ENCODE data around the gene TMA7B. TPM values are rescaled to one million over a fixed set of nuclear protein-coding genes. Genes with fewer than 3 reads are reported as not detected.

The TMA7B gene
- not detected for polyA plus RNA-seq (2012; ENCODE audit: insufficient read depth, insufficient read length, low read depth)

DNA sequence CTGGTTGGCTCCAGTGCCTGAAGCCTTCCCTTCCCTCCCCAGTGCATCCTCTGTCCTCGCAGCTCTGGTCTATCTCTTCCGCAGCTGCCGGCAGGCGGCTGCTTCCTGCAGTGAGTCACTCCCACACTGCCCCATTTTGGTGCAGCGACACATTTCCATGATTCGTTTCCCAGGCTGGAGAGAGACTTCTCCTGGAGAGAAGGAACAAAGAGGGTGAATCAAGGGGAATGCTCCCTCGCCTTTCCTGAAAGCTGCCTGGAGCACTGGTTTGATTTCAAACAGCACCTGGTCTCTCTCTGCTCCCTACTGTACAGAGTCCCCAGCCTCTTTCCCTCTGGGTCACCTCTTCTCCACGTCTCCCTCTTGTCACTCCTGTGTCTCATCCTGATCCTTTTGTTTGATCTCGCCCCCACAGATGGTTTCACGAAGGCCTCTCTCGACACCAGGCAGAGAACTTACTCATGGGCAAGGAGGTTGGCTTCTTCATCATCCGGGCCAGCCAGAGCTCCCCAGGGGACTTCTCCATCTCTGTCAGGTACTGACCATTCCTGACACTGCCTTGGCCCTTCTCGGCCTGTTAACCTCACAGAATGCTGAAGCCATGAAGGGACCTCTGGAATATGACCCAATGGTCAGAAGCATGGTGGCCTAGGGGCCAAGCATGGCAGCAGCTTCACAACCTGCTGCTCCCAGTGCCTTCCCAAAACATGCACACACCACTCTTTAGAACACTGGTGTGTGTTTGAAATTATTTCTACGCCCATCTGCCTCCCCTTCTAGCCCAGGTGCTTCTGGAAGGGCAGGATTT, at the start of gene TMA7B:
Gene TMA7B (plus strand): TSS at position 758 of the 808 bp plus-strand sequence. CDS start 3,978 bp downstream, outside the sequence.
- H3K9me3 ChIP-seq, result no peaks in the 10 kb centered on the region
- DNase-seq, result peak; percentile 79
- TF ChIP-seq, protein P1, sequence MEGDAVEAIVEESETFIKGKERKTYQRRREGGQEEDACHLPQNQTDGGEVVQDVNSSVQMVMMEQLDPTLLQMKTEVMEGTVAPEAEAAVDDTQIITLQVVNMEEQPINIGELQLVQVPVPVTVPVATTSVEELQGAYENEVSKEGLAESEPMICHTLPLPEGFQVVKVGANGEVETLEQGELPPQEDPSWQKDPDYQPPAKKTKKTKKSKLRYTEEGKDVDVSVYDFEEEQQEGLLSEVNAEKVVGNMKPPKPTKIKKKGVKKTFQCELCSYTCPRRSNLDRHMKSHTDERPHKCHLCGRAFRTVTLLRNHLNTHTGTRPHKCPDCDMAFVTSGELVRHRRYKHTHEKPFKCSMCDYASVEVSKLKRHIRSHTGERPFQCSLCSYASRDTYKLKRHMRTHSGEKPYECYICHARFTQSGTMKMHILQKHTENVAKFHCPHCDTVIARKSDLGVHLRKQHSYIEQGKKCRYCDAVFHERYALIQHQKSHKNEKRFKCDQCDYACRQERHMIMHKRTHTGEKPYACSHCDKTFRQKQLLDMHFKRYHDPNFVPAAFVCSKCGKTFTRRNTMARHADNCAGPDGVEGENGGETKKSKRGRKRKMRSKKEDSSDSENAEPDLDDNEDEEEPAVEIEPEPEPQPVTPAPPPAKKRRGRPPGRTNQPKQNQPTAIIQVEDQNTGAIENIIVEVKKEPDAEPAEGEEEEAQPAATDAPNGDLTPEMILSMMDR (IDR thresholded peaks at IDR 0.05; ENCODE audit: low read depth, low read length), result peak; percentile 65
- peaks cover 6% of the 10 kb centered on the region for H3K4me1 ChIP-seq
- no peak within 1 kb of the TSS for H3K4me3 ChIP-seq (ENCODE audit: low read depth, low read length)
- no peaks in the 10 kb centered on the region for H3K27me3 ChIP-seq
- no peaks in the 10 kb centered on the region for H3K36me3 ChIP-seq

DNA sequence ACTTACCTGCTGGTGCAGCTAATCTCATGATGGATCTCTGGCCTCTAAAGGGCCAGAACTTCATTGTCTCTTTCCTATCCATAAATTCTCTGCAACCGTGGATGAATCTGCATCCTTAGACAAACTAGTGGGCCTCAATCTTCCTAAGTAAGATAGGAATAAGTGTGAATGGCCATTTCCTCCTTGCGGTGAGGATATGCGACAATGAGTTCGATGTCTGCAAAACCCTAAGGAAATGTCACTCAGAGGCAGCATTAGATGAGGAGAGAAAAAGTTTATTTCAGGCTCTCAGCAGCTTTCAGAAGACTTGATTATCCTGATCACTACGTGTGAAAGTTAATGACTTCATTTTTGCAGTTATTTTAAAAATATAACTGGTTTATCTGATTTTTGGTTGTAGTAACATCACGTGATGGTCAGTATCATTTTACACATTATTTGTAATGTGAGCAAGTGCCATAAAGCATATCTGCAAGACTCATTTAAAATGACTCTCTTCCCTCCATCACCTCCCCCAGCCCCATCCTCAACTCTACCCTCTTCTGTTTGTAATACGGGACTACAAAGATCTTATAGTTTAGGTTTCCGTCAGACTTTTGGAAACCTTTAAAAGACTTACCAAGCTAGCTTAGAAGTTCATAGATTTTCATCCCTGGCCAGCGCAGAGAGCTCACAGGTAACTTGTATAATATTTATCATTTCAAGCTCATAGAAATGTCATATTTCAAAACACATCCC, 49.2 kb upstream of the TMA7B start:
- Histone ChIP-seq H3K4me1 (no peaks in the 10 kb centered on the region), H3K27me3 (peaks cover 12% of the 10 kb centered on the region), H3K4me3 (ENCODE audit: low read depth, low read length) (no peak overlapping the region), H3K9me3 (no peaks in the 10 kb centered on the region), H3K36me3 (no peaks in the 10 kb centered on the region)
- TF ChIP-seq, protein P1 (IDR thresholded peaks at IDR 0.05; ENCODE audit: low read depth, low read length), result no peak
- DNase-seq, result no peak

DNA sequence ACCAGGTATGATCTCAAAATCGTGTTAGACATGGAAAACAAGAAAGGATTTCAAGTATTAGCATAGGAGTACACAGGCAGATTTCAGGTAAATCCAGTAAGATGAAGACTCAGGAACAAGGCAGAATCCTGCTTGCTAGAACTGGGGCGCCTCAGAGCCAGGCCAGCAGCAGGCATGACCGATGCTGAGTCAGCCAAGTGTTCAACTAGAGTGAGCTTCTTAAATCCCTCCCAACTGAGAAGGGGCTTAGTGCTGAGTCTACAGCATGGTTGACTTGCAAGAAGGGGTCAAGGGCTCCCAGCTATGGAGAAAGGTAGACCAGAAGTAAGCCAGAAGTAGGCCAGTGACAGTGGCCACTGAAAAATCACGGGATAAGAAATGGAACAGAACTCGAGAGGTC, 46.9 kb upstream of the TMA7B start:
- no peak for DNase-seq
- Histone ChIP-seq H3K36me3 (no peaks in the 10 kb centered on the region), H3K9me3 (no peaks in the 10 kb centered on the region), H3K27me3 (peaks cover 14% of the 10 kb centered on the region), H3K4me1 (0 out of 2 replicates have a peak, but pooled peaks cover 3% of the 10 kb centered on the region), H3K4me3 (ENCODE audit: low read depth, low read length) (no peak overlapping the region)
- TF ChIP-seq, protein P1 (IDR thresholded peaks at IDR 0.05; ENCODE audit: low read depth, low read length), result no peak

DNA sequence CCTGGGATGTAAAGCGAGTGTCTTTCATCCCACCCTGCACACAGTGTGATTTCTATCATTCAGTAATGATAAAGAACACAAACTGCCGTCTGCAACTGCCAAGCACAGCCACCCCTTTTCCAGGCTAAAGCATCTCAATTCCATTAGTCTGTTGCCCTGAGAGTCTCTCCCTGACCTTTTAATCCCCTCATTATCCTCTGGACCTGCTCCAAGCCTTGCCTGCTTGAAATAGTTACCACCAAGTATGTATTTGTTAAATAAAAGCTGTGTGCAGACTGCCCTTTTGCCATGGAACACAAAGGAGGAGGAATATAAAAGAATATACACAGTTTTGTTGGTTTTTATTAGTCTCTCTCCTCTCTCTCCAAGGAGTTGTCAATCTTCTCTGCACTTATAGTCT, 46.3 kb upstream of the TMA7B start:
- TF ChIP-seq, protein P1 (IDR thresholded peaks at IDR 0.05; ENCODE audit: low read depth, low read length), result no peak
- Histone ChIP-seq H3K36me3 (no peaks in the 10 kb centered on the region), H3K4me1 (0 out of 2 replicates have a peak, but pooled peaks cover 3% of the 10 kb centered on the region), H3K9me3 (no peaks in the 10 kb centered on the region), H3K27me3 (peaks cover 19% of the 10 kb centered on the region), H3K4me3 (ENCODE audit: low read depth, low read length) (no peak overlapping the region)
- DNase-seq, result no peak

DNA sequence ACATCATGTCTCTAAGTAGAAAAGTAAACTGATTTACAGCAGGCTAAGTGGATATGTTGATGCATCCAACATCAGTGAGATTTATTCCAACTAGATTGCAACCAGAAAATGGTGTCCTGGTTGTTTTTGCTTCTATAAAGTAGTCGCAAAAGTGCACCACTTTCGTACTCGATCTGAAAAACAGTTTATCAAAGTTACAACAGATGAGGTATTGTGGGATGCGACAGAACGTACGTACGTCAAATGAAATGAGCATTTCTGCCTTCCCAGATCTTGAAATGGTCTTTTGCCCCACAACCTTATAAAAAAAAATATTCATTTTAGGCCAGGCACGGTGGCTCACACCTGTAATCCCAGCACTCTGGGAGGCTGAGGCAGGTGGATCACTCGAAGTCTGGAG, 45.6 kb upstream of the TMA7B start:
- Histone ChIP-seq H3K36me3 (no peaks in the 10 kb centered on the region), H3K27me3 (peaks cover 15% of the 10 kb centered on the region), H3K4me3 (ENCODE audit: low read depth, low read length) (no peak overlapping the region), H3K4me1 (0 out of 2 replicates have a peak, but pooled peaks cover 3% of the 10 kb centered on the region), H3K9me3 (no peaks in the 10 kb centered on the region)
- DNase-seq, result no peak
- TF ChIP-seq, protein P1 (IDR thresholded peaks at IDR 0.05; ENCODE audit: low read depth, low read length), result no peak
